CD4-positive, alpha-beta T cell (primary cell): ENCODE results near the gene DENND1A. TPM values are rescaled to one million over a fixed set of nuclear protein-coding genes. Genes with fewer than 3 reads are reported as not detected.

Source experiments
- ATAC-seq: fragments of 200-7000 bp; cut with Tn5 transposase; one replicate; pipeline ENCODE4 v1.10.0; 2022; ENCODE audit warnings: mild to moderate bottlenecking; ENCODE audit not compliant: poor library complexity
- CTCF ChIA-PET: fragments of 350-600 bp; sonication (Branson Sonifier 250); formaldehyde crosslinking; loops from one replicate; lab custom pipeline; 2021; ENCODE audit warnings: antibody characterized with exemption, inconsistent platforms; lab: Charles Lee
- POLR2A ChIA-PET: fragments of 350-600 bp; sonication (Branson Sonifier 250); formaldehyde crosslinking; loops from one replicate; lab custom pipeline; 2021; ENCODE audit warnings: antibody characterized with exemption, inconsistent platforms; lab: Charles Lee
- DNase-seq, 14 experiments: peaks; one replicate each; pipeline ENCODE4 v3.0.0-alpha.2; 2013 to 2020; ENCODE audit warnings: mixed read lengths in 2 of 14
- H3K27ac ChIP-seq, 2 donors: one replicate each; pipeline versions ENCODE4 v1.5.1 to v1.7.0; 2013; ENCODE audit warnings: low read length in 2 of 2, low read depth in 1 of 2, mild to moderate bottlenecking in 1 of 2
- H3K27me3 ChIP-seq, 2 experiments: 1 replicate in 1 of 2; 2 replicates in 1 of 2; pipeline versions ENCODE4 v1.6.1 to v1.7.0; 2013; ENCODE audit warnings: low read length in 2 of 2, control low read depth in 1 of 2, mild to moderate bottlenecking in 1 of 2, moderate library complexity in 1 of 2; ENCODE audit not compliant: insufficient read depth in 2 of 2, control insufficient read depth in 1 of 2
- H3K36me3 ChIP-seq: one replicate; pipeline ENCODE4 v1.6.1; 2013; ENCODE audit warnings: low read length, control low read depth; ENCODE audit not compliant: insufficient read depth
- H3K4me1 ChIP-seq: one replicate; pipeline ENCODE4 v1.6.1; 2013; ENCODE audit warnings: low read length, control low read depth; ENCODE audit not compliant: insufficient read depth
- H3K4me3 ChIP-seq: one replicate; pipeline ENCODE4 v1.5.1; 2013; ENCODE audit warnings: mild to moderate bottlenecking, low read length, moderate library complexity
- H3K9me3 ChIP-seq, 2 experiments: 1 replicate in 1 of 2; 2 replicates in 1 of 2; pipeline versions ENCODE4 v1.6.1 to v1.7.0; 2013; ENCODE audit warnings: low read length in 2 of 2, mild to moderate bottlenecking in 2 of 2, control low read depth in 1 of 2, moderate library complexity in 1 of 2; ENCODE audit not compliant: control insufficient read depth in 1 of 2, insufficient read depth in 1 of 2
- H3K27ac Mint-ChIP-seq: one replicate; pipeline ENCODE4 v1.8.0; 2020; ENCODE audit warnings: mixed read lengths
- H3K27me3 Mint-ChIP-seq: one replicate; pipeline ENCODE4 v1.8.0; 2021; ENCODE audit warnings: mixed read lengths
- H3K36me3 Mint-ChIP-seq: one replicate; pipeline ENCODE4 v1.8.0; 2021; ENCODE audit warnings: low read depth, mixed read lengths
- H3K4me1 Mint-ChIP-seq: one replicate; pipeline ENCODE4 v1.8.0; 2021; ENCODE audit warnings: low read depth, mixed read lengths
- H3K4me3 Mint-ChIP-seq: one replicate; pipeline ENCODE4 v1.8.0; 2020; ENCODE audit warnings: mild to moderate bottlenecking, mixed read lengths
- H3K9me3 Mint-ChIP-seq: one replicate; pipeline ENCODE4 v1.8.0; 2020; ENCODE audit warnings: mixed read lengths
- intact Hi-C, 2 experiments: fragments of 100-400 bp; cut with DNase I in 1 of 2; cut with micrococcal nuclease in 1 of 2; formaldehyde crosslinking; loops; one replicate each; pipeline versions ENCODE4 v1.15.1 to v1.9.0; 2023 to 2025; cut with DNase I, micrococcal nuclease
- total RNA-seq, 174 experiments: library from RNA in 2 of 174; stranded (reverse) in 2 of 174; gene quantifications; one replicate each; pipeline ENCODE4 v1.2.3 and lab custom pipeline; 2021 to 2026
- TF ChIP-seq, protein P1 (sequence below): fragments of 200-600 bp; IDR thresholded peaks from one replicate; pipeline ENCODE4 v1.8.0; 2022; ENCODE audit warnings: antibody characterized with exemption, mild to moderate bottlenecking

Gene DENND1A
- total RNA-seq, 2 experiments from 2014 or later, result 20.0 to 20.6 TPM

GRCh38 chr9:123542435-123543225 is 387.3 kb downstream of the DENND1A start:
- Histone ChIP-seq H3K4me3 (no peak overlapping the region), H3K4me1 (no peaks in the 10 kb centered on the region), H3K27ac (no peak overlapping the region), H3K9me3 (no peaks in the 10 kb centered on the region), H3K36me3 (no peaks in the 10 kb centered on the region), H3K27me3 (no peaks in the 10 kb centered on the region)
- H3K27me3 Mint-ChIP-seq, result no peaks in the 10 kb centered on the region
- no peak for DNase-seq
- no peaks in the 10 kb centered on the region for H3K9me3 Mint-ChIP-seq
- ChIA-PET CTCF (interaction anchor here (2.1 kb wide), 1 partner anchor 498 kb away, joined by 7 read pairs; no protein-coding TSS in a partner anchor), POLR2A (interaction anchor here (0.7 kb wide), 1 partner anchor 15 kb away, joined by 3 read pairs; no protein-coding TSS in a partner anchor)
- TF ChIP-seq, protein P1, sequence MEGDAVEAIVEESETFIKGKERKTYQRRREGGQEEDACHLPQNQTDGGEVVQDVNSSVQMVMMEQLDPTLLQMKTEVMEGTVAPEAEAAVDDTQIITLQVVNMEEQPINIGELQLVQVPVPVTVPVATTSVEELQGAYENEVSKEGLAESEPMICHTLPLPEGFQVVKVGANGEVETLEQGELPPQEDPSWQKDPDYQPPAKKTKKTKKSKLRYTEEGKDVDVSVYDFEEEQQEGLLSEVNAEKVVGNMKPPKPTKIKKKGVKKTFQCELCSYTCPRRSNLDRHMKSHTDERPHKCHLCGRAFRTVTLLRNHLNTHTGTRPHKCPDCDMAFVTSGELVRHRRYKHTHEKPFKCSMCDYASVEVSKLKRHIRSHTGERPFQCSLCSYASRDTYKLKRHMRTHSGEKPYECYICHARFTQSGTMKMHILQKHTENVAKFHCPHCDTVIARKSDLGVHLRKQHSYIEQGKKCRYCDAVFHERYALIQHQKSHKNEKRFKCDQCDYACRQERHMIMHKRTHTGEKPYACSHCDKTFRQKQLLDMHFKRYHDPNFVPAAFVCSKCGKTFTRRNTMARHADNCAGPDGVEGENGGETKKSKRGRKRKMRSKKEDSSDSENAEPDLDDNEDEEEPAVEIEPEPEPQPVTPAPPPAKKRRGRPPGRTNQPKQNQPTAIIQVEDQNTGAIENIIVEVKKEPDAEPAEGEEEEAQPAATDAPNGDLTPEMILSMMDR, result no peak
- no peak for ATAC-seq
- H3K4me1 Mint-ChIP-seq, result no peaks in the 10 kb centered on the region
- peaks cover 3% of the 10 kb centered on the region for H3K36me3 Mint-ChIP-seq
- no peak overlapping the region for H3K4me3 Mint-ChIP-seq
- no peak overlapping the region for H3K27ac Mint-ChIP-seq
- intact Hi-C loops, result loop anchor here in 1 of 2 experiments (10.0 kb wide), 1 partner anchor 422 kb away; no protein-coding TSS in a partner anchor

GRCh38 chr9:123541411-123541810 is 388.5 kb downstream of the DENND1A start:
- Histone ChIP-seq H3K4me1 (no peaks in the 10 kb centered on the region), H3K4me3 (no peak overlapping the region), H3K27ac (no peak overlapping the region), H3K36me3 (no peaks in the 10 kb centered on the region), H3K27me3 (no peaks in the 10 kb centered on the region), H3K9me3 (no peaks in the 10 kb centered on the region)
- Mint-ChIP-seq H3K27ac (no peak overlapping the region), H3K9me3 (no peaks in the 10 kb centered on the region), H3K27me3 (no peaks in the 10 kb centered on the region), H3K36me3 (peaks cover 3% of the 10 kb centered on the region), H3K4me3 (no peak overlapping the region), H3K4me1 (no peaks in the 10 kb centered on the region)
- ATAC-seq (no peak), DNase-seq (no peak)
- intact Hi-C loops, result loop anchor here in 1 of 2 experiments (10.0 kb wide), 1 partner anchor 423 kb away; no protein-coding TSS in a partner anchor
- CTCF ChIA-PET, result no interaction called here
- TF ChIP-seq, protein P1, result no peak
- POLR2A ChIA-PET, result no interaction called here

- CTCF ChIA-PET, result no interaction called here
- peaks cover 8% of the 10 kb centered on the region for H3K36me3 Mint-ChIP-seq
Measured at GRCh38 chr9:123540457-123540856, 389.5 kb downstream of the DENND1A start.

More at GRCh38 chr9:123540457-123540856, 389.5 kb downstream of the DENND1A start:
- TF ChIP-seq, protein P1, result no peak
- intact Hi-C loops, result loop anchor here in 1 of 2 experiments (10.0 kb wide), 1 partner anchor 424 kb away; no protein-coding TSS in a partner anchor
- Mint-ChIP-seq H3K27me3 (no peaks in the 10 kb centered on the region), H3K9me3 (no peaks in the 10 kb centered on the region), H3K4me1 (no peaks in the 10 kb centered on the region), H3K27ac (no peak overlapping the region), H3K4me3 (no peak overlapping the region)
- Histone ChIP-seq H3K9me3 (no peaks in the 10 kb centered on the region), H3K4me1 (no peaks in the 10 kb centered on the region), H3K36me3 (no peaks in the 10 kb centered on the region), H3K27me3 (no peaks in the 10 kb centered on the region), H3K4me3 (no peak overlapping the region), H3K27ac (no peak overlapping the region)
- no peak for ATAC-seq
- POLR2A ChIA-PET, result no interaction called here
- DNase-seq, result no peak
